ENCODE data around the gene SCN3B.
"Not testable (repeated sequence)": the region's sequence is repeated elsewhere in the genome, so short reads cannot be mapped to it uniquely, and the experiment has no call there.

The SCN3B gene, protein sequence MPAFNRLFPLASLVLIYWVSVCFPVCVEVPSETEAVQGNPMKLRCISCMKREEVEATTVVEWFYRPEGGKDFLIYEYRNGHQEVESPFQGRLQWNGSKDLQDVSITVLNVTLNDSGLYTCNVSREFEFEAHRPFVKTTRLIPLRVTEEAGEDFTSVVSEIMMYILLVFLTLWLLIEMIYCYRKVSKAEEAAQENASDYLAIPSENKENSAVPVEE

DNA sequence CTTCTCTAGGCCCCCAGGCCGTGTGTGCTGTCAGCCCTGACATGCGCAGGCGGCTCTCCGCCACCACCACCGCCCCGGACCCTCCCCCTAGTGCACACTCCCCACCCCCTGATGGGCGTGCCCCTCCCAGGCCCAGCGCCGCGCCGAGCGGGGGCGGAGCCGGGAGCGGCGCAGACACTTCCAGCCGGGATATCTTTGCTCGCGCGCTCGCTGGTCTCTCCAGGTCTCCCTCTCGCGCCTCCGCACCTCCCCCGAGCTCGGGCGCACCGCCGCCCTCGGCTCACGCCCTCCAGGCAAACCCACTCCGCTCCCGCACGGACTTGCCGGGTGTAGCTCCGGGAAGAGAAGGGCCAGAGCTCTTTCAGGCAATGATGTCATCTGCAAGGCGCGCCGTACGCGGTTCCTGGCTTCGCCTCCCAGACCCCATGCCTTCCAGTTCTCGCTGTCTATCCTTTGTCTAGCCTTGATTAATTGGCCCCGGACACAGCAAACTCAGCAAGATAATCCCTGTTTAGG lies at the start of gene SCN3B:
TSS of gene SCN3B (minus strand) at position 59 of the 516 bp plus-strand sequence. CDS start 823 bp downstream, outside the sequence.
- peak; percentile 39 for DNase-seq (ENCODE audit: low spot score)

DNA sequence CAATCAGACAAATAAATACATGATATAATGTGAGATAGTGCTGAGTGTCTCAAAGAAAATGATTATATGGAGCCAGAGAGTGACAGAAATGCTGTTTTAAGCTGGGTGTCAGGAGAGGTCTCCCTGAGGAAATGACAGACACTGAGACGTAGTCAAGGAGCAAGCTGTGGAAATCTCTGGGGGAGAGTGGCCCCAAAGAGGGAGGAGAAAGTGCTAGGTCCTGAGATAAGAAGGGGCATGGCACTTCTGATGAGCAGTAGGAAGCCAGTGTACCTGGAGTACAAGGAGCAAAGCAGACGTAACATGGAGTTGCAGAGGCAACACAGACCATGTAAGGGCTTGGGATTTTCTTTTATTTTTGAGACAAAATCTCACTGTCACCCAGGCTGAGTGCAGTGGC lies 48.3 kb upstream of the SCN3B start:
- DNase-seq (ENCODE audit: low spot score) = no peak

DNA sequence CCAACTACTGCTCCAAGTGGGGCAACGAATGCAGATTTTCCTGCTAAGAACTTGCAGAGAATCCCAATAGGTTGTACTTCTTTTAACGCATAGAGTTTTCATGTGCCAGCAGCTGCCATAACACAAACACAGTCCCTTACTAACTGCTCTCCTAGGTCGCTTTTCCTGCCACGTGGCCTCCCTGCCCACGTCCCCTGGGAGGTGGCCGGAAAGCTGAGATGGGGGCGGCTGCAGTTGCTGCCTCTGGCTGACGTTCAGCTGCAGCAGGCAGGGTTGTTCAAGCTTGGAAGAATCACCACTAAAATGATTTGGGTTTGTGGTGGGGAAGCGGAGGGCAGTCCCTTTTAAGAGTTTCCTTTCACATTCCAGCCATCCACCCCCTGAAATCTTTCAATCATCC lies 47.7 kb upstream of the SCN3B start:
- no peak for DNase-seq (ENCODE audit: low spot score)

DNA sequence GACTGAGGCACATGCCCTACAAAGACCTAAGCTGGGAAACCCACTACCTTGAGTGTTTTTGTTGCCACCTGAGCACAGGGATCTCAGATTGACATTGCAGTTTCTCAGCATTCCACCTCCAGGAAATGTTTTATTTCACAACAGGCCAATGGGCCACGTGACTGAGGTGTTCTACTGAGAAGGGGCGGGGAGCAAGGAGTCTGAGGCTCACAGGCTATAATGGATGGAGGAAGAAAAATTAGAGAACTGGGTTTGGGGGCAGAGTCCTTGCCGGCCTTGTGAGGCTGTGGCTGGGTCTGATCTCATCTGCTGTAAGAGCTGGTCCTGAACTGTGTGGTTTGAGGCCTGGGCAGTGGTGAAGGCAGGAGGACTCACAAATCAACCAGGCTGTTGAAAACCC lies 46.3 kb upstream of the SCN3B start:
- no peak for DNase-seq (ENCODE audit: low spot score)

DNA sequence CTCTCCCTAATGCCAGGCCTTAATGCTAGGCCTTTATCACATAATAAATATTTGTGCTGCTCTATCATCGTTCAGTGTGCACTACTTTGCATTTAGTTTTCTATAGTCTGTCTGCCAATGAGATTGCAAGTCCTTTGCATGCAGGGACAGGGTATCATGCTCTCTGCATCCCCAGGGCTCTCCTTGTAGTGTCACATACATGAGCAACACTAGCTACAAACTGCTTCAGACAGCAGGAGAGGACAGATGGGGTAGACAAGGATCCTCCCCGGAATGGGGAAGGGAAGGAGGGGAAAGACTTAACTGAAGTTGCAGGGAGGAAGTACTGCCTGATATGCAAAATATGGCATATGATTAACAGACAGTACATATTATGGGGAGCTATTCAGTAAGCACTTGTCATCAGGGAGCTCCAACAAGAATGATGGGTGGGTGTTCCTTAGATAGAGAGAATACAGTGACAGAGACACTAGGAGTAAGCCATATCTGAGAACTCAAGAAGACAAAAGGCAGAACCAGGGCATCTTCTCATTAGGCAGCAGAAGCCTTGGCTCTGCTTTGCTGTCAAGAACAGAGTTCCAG lies 44.2 kb upstream of the SCN3B start:
- DNase-seq (ENCODE audit: low spot score) = no peak

DNA sequence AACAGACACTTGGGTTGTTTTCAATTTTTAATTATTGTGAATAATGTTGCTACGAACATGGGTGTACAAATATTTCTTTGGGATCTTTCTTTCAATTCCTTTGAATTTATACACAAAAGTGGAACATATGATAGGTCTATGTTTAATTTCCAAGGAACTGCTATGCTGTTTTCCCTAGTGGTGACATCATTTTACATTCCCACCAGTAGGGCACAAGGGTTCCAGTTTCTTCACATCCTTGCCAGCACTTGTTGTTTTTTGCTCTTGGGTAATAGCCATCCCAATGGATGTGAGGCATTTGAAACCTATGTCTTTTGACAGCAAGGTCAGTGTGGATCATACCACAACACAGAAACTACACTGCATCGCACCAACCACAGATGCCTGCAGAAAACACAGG lies 41.8 kb upstream of the SCN3B start:
- DNase-seq (ENCODE audit: low spot score) = no peak

DNA sequence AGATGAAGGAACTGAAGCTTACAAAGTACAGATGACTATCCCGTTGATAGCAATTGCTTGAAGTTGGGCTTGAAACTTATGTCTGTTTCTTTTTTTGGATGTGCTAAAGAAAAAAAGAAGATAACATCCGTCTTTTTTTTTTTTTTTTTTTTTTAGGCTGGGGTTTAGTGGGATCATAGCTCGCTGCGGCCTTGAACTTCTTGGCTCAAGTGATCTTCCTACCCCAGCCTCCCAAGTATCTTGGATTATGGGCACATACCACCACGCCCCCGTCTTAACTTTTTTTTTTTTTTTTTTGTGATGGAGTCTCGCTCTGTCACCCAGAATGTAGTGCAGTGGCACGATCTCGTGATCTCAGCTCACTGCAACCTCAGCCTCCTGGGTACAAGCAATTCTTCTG lies 40.8 kb upstream of the SCN3B start:
- DNase-seq (ENCODE audit: low spot score) = no peak

DNA sequence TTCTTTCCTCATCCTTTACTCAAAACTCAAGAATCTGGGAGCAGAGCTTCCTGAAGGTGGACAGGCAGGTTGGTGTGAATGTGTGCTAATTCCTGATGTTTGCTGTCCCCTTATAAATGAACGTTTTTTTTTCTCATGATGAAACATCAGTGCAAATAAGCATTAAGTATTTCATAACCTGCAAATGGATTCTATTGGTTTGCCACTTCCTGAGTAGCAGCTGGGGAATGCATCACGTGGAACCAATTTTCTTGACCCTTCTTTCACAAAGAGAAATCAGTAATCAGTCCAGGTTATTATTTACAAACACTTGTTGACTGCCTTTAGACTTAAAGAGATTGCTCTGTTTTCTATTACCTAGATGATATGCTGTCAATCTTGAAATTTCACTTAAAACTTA lies 40.1 kb upstream of the SCN3B start:
- DNase-seq (ENCODE audit: low spot score) = no peak

DNA sequence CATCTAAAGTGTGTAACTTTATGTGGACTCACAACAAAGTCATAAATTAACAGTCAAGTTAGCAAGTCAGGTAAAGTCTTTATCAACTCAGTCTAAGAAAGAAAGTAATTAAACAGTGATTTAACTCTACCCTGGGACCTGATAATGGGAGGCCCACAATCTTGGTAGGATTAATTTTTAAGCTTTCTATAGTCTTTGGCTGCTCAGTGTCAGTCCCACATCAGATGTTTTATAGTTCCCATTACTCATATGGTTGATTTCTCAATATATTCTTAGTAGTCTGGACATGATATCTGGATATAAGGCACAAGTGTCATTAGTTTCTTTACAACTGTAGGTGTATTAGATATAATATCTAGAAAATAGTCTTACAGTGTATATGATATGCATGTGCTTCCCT lies 38.5 kb upstream of the SCN3B start:
- no peak for DNase-seq (ENCODE audit: low spot score)

DNA sequence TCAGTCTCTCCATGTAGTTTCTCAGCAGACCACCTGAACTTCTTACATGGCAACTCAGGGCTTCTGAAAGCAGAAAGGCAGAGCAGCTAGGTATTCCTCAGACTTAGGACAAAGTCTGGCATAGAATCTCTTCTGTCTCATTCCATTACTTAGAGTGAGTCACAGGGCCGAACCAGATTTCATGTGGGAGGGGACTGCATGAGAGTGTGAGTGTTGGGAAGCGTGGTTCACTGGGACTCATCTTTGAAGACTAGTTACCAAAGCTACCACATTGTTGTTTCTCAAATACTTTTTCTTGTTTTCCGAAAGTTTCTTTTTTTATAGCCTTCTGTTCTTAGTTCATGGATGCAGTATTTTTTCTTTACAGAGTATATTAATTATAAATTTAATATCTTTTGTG lies 36.1 kb upstream of the SCN3B start:
- no peak for DNase-seq (ENCODE audit: low spot score)

DNA sequence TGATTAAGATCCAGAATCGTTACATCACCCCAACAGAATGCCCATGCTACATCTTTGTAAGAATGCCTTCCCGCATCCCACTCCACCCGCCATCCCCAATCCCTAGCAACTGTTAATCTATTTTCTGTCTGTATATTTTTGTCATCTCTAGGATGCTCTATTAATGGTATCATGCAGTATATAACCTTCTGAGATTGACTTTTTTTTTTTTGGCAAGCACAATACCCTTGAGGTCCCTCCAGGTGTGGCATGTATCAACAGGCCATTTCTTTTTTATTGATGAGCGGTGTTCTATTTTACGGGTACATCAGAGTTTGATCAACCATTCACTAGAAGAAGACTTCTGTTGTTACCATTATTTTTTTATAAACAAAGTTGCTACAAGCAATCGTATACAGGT lies 30.2 kb upstream of the SCN3B start:
- no peak for DNase-seq (ENCODE audit: low spot score)

DNA sequence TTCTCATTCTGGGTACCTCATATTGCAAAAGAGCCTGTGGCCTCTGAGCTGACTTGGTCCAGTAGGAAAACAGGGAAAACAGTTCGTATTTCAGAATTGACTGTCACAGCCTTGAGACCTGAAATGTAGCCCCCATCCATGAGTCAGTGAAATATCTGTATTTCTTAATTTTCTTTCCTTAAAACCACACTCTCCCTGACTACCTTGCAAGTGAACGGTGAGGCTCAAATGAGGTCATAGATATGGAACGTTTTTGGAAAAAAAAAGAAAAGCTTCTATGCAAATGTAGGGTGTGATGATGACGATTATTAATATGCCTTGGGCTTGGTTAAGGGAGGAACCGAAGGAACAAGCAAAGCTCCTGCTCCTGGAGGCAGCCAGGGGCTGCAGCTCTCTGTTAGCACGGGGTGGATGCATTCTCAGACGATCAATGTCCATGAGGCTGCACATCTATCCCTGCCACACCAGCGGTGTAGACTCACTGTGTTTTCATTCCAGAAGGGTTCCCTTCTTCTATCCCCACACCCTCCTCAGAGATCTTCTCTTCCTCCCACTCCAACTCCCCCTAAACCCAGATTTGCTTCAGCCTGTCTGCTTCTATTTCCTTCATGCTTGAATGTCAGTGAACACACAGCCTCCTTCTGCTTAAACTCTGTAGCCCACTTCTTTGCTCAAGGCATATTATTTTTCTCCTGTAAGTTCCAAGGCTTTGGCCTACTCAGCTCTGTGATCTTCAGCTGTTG lies 29.2 kb upstream of the SCN3B start:
- peak; percentile 58 for DNase-seq (ENCODE audit: low spot score)

DNA sequence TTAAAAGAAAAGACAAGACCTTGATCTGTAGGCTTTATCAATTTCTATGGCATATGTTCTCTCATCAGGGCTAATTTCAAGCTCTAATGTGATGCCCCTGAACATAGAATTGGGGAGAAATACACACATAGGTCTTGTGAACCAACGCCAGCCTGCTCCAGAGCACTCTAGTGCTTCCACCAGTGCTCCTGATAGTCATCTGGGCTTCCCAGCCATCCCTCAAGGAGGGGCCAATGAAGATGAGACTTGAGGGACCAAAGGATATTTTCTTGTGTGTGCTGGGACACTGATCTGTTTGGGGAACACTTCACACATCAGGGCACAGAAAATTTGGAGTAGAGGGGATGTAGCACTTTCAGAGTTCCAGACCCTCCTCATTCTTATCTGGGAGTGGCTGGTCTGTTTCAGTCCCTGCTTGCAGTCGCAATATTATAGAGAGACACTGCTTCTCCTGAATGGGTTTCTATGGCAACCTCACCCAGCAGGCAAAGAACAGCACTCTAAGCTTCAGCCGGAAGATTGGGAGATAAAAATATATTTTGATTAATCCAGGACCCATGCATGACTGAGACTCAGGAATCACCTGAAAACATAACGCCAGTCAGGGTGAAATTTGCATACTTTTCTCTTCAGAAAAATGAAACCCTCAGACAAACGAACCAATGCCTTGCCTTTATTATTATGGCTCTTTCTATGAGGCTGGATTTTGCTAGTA lies 28.4 kb upstream of the SCN3B start:
- DNase-seq (ENCODE audit: low spot score) = peak; percentile 92

DNA sequence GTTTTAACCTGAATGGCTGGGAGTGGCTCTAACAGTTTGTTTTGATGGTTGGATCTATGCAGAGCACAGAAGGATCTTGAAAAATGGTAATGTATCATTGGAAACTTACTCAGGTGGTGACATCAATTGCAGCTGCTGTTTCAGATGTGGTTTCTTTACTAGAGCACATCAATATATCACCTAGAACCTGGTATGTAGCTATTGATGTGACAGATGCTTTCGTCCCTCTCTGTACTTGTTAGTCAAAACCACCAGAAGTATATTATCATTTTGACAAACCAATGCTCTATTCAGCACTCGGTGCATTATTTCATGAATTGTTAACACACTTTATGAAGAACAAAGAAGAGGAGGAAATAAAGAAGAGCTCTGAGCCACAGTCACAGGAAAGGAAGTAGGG lies 26.6 kb upstream of the SCN3B start:
- DNase-seq (ENCODE audit: low spot score) = no peak

DNA sequence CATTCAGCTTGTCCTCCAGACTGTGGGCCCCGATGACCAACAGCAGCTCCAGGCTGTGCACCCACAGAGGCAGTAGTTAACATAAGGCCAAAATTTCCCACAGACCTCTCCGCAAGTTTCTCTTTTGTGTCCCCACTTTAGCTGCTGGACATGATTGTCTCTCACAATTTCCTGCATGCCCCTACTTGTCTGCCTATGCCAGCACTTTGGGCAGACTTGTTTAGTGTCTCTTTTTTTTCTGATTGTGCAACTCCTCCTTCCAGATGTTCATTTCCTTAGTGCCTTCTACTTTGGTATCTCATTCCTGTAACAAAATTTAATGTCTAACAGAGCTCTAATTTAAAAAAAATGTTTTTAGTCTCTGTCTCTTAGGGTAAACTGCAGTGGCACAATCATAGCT lies 23.8 kb upstream of the SCN3B start:
- DNase-seq (ENCODE audit: low spot score) = no peak

DNA sequence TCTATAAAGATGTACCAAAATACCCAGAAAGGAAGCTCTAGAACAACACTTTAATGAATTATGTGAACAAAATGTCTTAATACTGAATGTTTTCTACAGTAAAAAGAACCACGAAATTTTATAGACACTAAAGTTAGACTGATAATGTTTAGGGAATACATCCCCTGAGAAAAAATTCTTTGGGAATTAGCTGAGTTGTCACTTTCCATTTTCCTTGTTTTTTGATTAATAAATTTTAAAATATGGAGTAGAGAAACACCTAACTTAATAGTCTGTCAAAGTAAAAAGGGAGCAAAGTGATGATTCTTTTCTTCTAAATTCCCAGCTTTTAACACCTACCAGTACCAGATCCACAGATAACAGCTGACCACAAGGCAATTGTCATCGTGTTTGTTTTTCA lies 23.1 kb upstream of the SCN3B start:
- no peak for DNase-seq (ENCODE audit: low spot score)

DNA sequence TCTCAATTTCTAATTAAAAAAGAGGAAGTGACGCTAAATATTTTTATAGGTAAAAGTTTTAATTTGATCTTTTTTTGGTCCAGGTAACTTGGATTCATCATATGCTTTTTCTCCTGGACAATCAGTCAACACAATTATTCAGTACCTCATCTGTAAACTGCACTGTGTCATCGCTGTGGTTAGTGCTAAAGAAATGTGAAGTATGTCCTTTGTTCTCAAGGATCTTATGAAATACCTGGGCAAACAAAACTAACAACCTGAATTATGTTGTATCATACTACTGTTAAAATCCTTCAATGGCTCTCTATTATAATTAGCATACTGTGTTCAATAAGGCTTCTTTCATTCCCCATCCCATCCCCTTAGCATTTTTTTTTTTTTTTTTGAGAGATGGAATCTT lies 19.9 kb upstream of the SCN3B start:
- no peak for DNase-seq (ENCODE audit: low spot score)

DNA sequence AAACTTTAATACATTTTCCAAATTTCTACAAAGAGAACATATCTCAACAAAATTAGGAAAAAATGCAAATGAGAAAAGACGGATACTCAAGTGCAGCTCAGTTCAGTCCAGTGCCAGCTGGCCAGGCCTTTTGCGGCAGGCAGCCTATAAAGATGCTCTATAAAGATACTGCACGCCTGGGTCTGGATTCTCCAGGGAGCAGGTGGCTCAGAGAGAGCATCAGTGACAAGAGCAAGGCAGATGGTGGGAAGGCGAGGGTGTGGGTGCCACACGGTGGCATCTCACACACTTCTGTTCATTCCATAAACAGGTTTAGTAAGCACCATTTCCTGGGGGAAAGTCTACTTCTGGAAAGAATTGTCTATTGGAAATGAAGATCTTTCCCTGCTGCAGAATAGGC lies 18.1 kb upstream of the SCN3B start:
- no peak for DNase-seq (ENCODE audit: low spot score)

DNA sequence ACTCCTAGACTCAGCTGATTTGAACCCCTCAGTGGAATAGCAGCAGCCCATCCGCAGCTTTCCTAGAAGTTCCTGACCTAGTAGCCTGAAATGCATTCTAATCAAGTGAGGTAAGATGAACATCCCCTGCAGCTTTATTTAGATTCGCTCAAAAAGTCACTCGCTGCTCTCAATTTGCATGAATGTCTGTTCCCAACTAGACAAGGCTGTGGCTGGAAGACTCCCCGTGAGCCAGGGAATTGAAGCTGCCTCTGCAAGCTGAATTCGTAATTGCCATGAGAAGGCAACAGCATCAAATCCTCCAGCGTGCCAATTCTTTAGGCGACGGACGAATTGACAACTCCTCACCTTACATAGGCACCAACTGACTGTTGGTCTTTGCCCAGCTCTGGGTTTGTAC lies 17.1 kb upstream of the SCN3B start:
- DNase-seq (ENCODE audit: low spot score) = no peak

DNA sequence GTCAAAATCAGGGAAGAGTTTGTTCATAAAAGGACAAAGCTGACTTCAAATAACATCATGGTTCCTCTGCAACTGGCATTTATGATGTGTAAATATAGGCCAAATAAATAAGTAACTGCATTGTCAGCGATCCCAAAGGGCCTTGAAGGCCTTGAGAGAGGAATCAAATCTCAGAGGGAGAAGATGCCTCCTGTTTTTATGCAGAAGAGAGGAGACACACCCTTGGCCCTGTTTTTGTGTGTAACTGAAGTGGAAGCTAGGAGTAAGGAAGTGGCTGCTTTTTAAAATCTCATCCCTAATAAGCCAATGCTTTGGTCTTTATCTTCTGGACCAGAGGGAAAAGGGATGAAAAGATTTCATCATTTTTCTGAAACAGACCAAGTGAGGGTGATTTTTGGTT lies 15.7 kb upstream of the SCN3B start:
- DNase-seq (ENCODE audit: low spot score) = no peak

DNA sequence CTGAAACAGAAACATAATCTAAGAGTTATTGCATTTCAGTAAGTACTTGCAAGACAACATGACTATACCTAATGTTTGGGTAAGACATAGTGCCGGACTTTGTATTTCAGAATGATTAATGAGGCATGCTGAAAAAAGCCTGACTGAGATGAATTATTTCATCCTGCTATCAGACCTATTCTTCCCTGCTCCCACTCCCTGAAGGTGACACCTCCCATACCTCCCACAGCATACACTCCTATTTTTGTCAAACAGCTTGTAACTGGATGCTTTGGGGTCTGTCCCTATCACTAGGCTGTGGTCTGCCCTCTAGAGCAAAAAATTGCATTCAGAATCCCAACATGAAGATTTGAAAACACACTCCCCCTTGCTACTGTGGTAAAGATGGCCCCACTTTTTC lies 10.9 kb upstream of the SCN3B start:
- DNase-seq (ENCODE audit: low spot score) = no peak

DNA sequence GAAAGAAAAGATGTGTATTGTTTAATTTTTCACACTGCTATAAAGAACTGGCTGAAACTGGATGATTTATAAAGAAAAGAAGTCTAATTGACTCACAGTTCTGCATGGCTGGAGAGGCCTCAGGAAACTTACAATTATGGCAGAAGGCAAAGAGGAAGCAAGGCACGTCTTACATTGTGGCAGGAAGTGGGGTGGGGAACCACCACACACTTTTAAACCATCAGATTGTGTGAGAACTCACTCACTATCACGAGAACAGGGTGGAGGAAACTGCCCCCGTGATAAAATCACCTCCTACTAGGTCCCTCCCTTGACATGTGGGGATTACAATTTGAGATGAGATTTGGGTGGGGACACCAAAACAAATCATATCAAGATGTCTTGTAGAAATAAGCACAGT lies 5.5 kb upstream of the SCN3B start:
- not testable (repeated sequence) for DNase-seq (ENCODE audit: low spot score)

DNA sequence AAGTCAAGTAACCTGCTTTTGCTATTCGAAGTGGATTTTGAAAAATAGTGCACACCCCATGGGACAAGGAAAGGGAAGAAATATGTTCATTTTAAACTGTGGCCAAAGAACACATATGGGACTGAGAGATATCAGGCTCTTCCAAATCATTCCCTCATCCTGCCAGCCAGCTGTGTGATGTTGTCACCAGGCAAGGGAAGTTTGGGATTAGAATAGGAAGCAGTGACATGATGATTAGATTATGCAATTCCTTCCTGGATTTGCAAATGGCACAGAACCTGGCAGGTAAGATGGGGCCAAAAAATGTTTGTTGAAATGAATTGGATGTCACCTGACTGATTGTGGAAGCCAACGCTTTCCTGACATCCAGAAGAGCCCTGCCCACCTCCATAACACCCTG lies 4.9 kb upstream of the SCN3B start:
- DNase-seq (ENCODE audit: low spot score) = no peak
